Stimulated activated naive CD8-positive, alpha-beta T cell treated with anti-CD3 and anti-CD28 coated beads, Interleukin-15, amount 100 ng/mL, for 72 hours (primary cell): ENCODE data around the gene ERCC6L2.

Experiments
- ATAC-seq: fragments of 150-1000 bp; cut with Tn5 transposase; 2 replicates; pipeline ENCODE4 v1.10.0; 2021; ENCODE audit warnings: mild to moderate bottlenecking, moderate library complexity
- DNase-seq, 2 donors: peaks; one replicate each; pipeline ENCODE4 v3.0.0; 2021 to 2022
- H3K27ac Mint-ChIP-seq, 2 donors: one replicate each; pipeline ENCODE4 v1.8.0; 2022; ENCODE audit warnings: mild to moderate bottlenecking in 2 of 2, mixed read lengths in 2 of 2, moderate library complexity in 2 of 2
- H3K27me3 Mint-ChIP-seq: one replicate; pipeline ENCODE4 v1.8.0; 2022; ENCODE audit warnings: mixed read lengths
- H3K4me1 Mint-ChIP-seq: one replicate; pipeline ENCODE4 v1.8.0; 2022; ENCODE audit warnings: mild to moderate bottlenecking, mixed read lengths
- H3K4me3 Mint-ChIP-seq, 2 donors: one replicate each; pipeline ENCODE4 v1.8.0; 2022; ENCODE audit warnings: mild to moderate bottlenecking in 2 of 2, mixed read lengths in 2 of 2, moderate library complexity in 1 of 2
- H3K9me3 Mint-ChIP-seq, 2 donors: one replicate each; pipeline ENCODE4 v1.8.0; 2022; ENCODE audit warnings: mixed read lengths in 2 of 2

Gene ERCC6L2

DNA sequence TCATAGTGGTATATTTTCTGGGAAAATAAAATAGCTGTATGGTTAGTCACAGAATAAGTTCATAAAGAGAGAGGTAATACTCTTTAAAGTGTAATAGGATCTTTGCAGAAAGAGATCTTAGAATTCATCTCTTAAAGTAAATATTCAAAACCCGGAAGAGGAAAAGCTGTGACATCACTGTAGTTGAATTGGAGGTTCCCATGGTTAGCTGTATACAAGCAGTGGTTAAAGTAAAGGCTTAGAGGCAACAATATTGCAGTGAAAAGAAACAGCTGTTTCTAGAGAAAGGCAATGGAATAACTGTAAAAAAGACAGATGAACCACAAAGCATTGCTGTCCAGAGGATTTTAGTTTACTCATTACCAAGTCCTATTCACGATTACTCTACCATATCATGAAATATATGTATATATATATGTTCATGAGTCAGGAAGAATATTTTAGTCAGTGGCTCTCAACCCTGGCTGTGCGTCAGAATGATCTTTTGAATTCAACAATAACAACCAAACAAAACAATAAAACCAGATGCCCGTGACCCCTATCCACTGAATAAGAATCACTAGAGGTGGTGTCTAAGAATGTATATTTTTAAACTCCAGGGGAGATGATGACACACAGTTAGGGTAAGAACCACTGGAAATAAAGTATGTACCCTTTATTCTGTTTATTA lies 4.7 kb downstream of the ERCC6L2 start:
- no peak for ATAC-seq
- H3K27ac Mint-ChIP-seq, result peak overlapping the region; percentile 48 to 94
- no peaks in the 10 kb centered on the region for H3K9me3 Mint-ChIP-seq
- H3K4me1 Mint-ChIP-seq, result peaks cover 47% of the 10 kb centered on the region
- peak overlapping the region; percentile 55 to 70 for H3K4me3 Mint-ChIP-seq
- H3K27me3 Mint-ChIP-seq, result no peaks in the 10 kb centered on the region
- DNase-seq, result no peak

- DNase-seq (no peak), ATAC-seq (no peak)
- Mint-ChIP-seq H3K27ac (peak overlapping the region; percentile 59 to 86), H3K9me3 (peaks cover 0 to 5% of the 10 kb centered on the region in 2 donors), H3K27me3 (no peaks in the 10 kb centered on the region), H3K4me1 (peaks cover 70% of the 10 kb centered on the region), H3K4me3 (peak overlapping the region; percentile 44 to 66)
These were observed 12.5 kb downstream of the ERCC6L2 start for GRCh38 chr9:95887926-95888497.

- no peak overlapping the region for H3K4me3 Mint-ChIP-seq
- H3K27ac Mint-ChIP-seq, result no peak overlapping the region
- DNase-seq (no peak), ATAC-seq (no peak)
- peaks cover 56% of the 10 kb centered on the region for H3K4me1 Mint-ChIP-seq
- peaks cover 0 to 17% of the 10 kb centered on the region in 2 donors for H3K9me3 Mint-ChIP-seq
- H3K27me3 Mint-ChIP-seq, result no peaks in the 10 kb centered on the region
These were observed 15.1 kb downstream of the ERCC6L2 start for GRCh38 chr9:95890594-95890993.

- Mint-ChIP-seq H3K27me3 (no peaks in the 10 kb centered on the region), H3K27ac (no peak overlapping the region), H3K4me3 (no peak overlapping the region), H3K4me1 (peaks cover 56% of the 10 kb centered on the region), H3K9me3 (peaks cover 5 to 23% of the 10 kb centered on the region in 2 donors)
- ATAC-seq (no peak), DNase-seq (no peak)
These were observed 15.7 kb downstream of the ERCC6L2 start for GRCh38 chr9:95891067-95891671.

- DNase-seq (no peak), ATAC-seq (no peak)
- Mint-ChIP-seq H3K4me3 (no peak overlapping the region), H3K9me3 (peaks cover 12 to 23% of the 10 kb centered on the region in 2 donors), H3K4me1 (peaks cover 57% of the 10 kb centered on the region), H3K27ac (no peak overlapping the region), H3K27me3 (no peaks in the 10 kb centered on the region)
These were observed 17.2 kb downstream of the ERCC6L2 start for GRCh38 chr9:95892690-95893089.

- DNase-seq (no peak), ATAC-seq (no peak)
- H3K27ac Mint-ChIP-seq, result peak overlapping the region; percentile 30 to 83
- H3K4me1 Mint-ChIP-seq, result peaks cover 49% of the 10 kb centered on the region
- peak overlapping the region in 1 of 2 donors; percentile 31 for H3K4me3 Mint-ChIP-seq
- peaks cover 12 to 23% of the 10 kb centered on the region in 2 donors for H3K9me3 Mint-ChIP-seq
- no peaks in the 10 kb centered on the region for H3K27me3 Mint-ChIP-seq
These were observed 21.1 kb downstream of the ERCC6L2 start for GRCh38 chr9:95896580-95896979.

- Mint-ChIP-seq H3K9me3 (peaks cover 0 to 3% of the 10 kb centered on the region in 2 donors), H3K27ac (no peak overlapping the region), H3K4me1 (peaks cover 36% of the 10 kb centered on the region), H3K27me3 (no peaks in the 10 kb centered on the region), H3K4me3 (no peak overlapping the region)
- ATAC-seq (no peak), DNase-seq (no peak)
These were observed 26.0 kb downstream of the ERCC6L2 start for GRCh38 chr9:95901506-95901905.

DNA sequence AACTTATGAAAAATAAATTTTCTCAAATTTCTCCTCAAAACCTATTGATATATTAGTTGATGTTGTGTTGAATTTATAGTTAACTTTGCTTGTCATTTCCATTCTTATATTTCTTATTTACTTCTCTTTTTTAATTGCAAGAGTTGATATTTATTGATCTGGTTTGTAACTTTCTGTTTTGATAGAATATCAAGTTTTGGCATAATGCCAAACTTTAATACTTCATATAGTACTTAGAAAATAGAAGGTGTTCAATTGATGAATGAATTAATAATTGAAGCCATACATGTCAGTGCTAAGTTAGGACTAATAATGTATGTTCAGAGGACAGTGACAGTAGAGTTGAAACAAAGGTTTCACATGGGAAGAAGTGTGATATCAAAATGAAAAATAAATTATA lies 27.9 kb downstream of the ERCC6L2 start:
- no peak overlapping the region for H3K4me3 Mint-ChIP-seq
- DNase-seq (no peak), ATAC-seq (no peak)
- no peak overlapping the region for H3K27ac Mint-ChIP-seq
- H3K9me3 Mint-ChIP-seq, result no peaks in the 10 kb centered on the region
- no peaks in the 10 kb centered on the region for H3K27me3 Mint-ChIP-seq
- peaks cover 36% of the 10 kb centered on the region for H3K4me1 Mint-ChIP-seq

- ATAC-seq (no peak), DNase-seq (no peak)
- no peaks in the 10 kb centered on the region for H3K9me3 Mint-ChIP-seq
- H3K27ac Mint-ChIP-seq, result no peak overlapping the region
- H3K4me1 Mint-ChIP-seq, result peaks cover 19% of the 10 kb centered on the region
- no peak overlapping the region for H3K4me3 Mint-ChIP-seq
- no peaks in the 10 kb centered on the region for H3K27me3 Mint-ChIP-seq
These were observed 32.3 kb downstream of the ERCC6L2 start for GRCh38 chr9:95907794-95908193.

DNA sequence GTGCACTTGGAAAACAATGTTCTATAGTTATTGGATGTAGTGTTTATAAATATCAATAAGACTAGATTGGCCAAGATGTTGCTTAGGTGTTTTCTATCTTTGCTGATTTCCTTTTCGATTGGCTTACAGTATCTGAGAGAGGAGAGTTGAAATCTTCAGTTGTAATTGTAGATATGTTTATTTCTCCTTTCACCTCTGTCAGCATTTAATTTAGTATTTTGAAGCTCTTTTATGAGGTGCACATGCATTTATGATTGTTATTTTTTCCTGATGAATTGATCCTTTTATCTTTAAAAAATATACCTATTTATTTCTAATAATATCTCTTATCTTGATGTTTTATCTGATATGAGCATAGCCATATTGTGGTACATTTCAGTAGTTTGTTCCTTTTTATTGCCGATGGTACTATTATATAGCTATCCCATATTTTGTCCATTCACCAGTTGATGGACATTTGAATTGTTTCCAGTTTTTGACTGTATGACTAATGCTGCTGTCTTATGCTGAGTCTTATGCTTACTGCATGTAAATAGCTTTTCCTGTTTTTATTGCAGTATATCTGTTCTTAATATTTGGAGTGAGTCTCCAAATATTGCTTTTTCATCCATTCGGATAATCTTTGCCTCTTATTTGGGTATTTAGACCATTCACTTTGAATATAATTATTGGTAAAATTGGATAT lies 34.7 kb downstream of the ERCC6L2 start:
- ATAC-seq, result no peak
- Mint-ChIP-seq H3K27me3 (no peaks in the 10 kb centered on the region), H3K27ac (no peak overlapping the region), H3K4me3 (no peak overlapping the region), H3K4me1 (peaks cover 26% of the 10 kb centered on the region), H3K9me3 (peaks cover 0 to 4% of the 10 kb centered on the region in 2 donors)
- DNase-seq, result no peak

DNA sequence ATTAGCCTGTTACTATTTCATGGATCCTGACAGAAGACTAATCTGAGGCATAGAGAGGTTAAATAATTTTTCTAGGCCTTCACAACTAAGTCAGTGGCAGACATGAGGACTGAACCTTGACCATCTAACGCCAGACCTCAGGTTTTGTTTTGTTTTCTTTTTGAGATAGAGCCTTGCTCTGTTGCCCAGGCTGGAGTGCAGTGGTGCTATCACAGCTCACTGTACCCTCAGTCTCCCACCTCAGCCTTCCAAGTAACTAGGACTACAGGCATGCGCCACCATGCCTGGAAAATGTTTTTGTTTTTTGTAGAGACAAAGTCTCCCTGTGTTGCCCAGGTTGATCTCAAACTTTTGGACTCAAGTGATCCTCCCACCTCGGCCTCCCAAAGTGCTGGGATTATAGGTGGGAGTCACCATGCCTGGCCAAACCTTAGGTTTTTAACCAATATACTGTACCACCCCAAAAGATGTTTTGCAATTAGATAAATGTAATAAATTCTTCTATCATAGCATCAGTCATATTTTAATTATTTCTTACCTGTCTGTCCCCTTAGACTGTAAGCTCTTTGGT lies 35.4 kb downstream of the ERCC6L2 start:
- H3K27me3 Mint-ChIP-seq, result no peaks in the 10 kb centered on the region
- H3K27ac Mint-ChIP-seq, result no peak overlapping the region
- DNase-seq, result no peak
- H3K4me1 Mint-ChIP-seq, result peaks cover 20% of the 10 kb centered on the region
- peaks cover 0 to 4% of the 10 kb centered on the region in 2 donors for H3K9me3 Mint-ChIP-seq
- no peak for ATAC-seq
- no peak overlapping the region for H3K4me3 Mint-ChIP-seq

DNA sequence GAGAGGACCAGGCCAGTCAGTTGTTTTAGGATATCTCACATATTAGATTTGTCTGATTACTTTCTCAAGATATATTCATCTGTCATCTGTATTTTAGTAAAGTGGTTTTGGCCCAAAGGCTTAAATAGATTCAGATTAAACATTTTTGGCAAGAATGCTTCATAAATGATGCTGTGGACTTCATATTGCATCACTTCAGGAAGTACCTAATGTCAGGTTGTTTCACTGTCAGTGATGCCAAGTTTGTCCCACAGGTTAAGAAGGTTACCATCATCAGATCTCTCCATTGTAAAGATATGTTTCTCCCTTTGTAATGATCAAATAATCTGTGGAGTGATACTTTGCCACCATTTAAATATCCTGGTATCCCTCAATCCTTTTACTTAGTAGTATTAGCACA lies 37.3 kb downstream of the ERCC6L2 start:
- peak; percentile 56 for ATAC-seq
- DNase-seq, result no peak
- H3K27ac Mint-ChIP-seq, result peak overlapping the region; percentile 68 to 85
- peaks cover 14% of the 10 kb centered on the region for H3K4me1 Mint-ChIP-seq
- no peak overlapping the region for H3K4me3 Mint-ChIP-seq
- peaks cover 0 to 4% of the 10 kb centered on the region in 2 donors for H3K9me3 Mint-ChIP-seq
- H3K27me3 Mint-ChIP-seq, result no peaks in the 10 kb centered on the region

GRCh38 chr9:95920017-95920416 lies 44.5 kb downstream of the ERCC6L2 start:
- no peak for DNase-seq
- Mint-ChIP-seq H3K4me1 (no peaks in the 10 kb centered on the region), H3K27me3 (no peaks in the 10 kb centered on the region), H3K27ac (no peak overlapping the region), H3K9me3 (no peaks in the 10 kb centered on the region), H3K4me3 (no peak overlapping the region)
- no peak for ATAC-seq

DNA sequence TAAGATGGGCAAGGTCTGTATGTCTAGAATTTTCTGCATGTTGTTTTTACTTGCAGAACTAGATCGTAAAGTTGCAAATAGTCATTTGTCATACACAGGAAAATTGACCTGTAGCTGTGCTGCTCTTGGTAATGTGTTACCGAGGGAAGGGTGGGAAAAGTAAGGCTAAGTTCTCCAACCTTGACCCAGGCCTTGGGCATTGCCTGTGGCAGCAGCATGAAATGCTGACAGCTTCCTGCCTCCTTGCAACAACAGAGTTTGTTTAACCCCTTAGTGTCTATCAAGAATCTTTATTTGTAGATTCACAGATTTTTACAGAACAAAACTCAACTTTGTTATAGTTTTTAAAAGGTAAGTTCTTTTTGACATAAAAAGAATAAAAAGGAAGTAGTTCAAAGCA lies 48.3 kb downstream of the ERCC6L2 start:
- Mint-ChIP-seq H3K27ac (no peak overlapping the region), H3K27me3 (no peaks in the 10 kb centered on the region), H3K4me3 (no peak overlapping the region), H3K4me1 (peaks cover 6% of the 10 kb centered on the region), H3K9me3 (no peaks in the 10 kb centered on the region)
- DNase-seq (no peak), ATAC-seq (no peak)

- DNase-seq, result no peak
- Mint-ChIP-seq H3K4me1 (peaks cover 10% of the 10 kb centered on the region), H3K4me3 (no peak overlapping the region), H3K9me3 (no peaks in the 10 kb centered on the region), H3K27me3 (no peaks in the 10 kb centered on the region), H3K27ac (no peak overlapping the region)
- no peak for ATAC-seq
These were observed 49.5 kb downstream of the ERCC6L2 start for GRCh38 chr9:95924987-95925386.
